GM18520 (cell line): Measurements from ENCODE around the gene ERMARD.
"Not testable (repeated sequence)": the region's sequence is repeated elsewhere in the genome, so short reads cannot be mapped to it uniquely, and the experiment has no call there.

ENCODE experiments used
- ATAC-seq: cut with Tn5 transposase; IDR thresholded peaks from one replicate; pipeline ENCODE4 v1.9.1; 2021; ENCODE audit not compliant: unreplicated experiment

The ERMARD gene

DNA sequence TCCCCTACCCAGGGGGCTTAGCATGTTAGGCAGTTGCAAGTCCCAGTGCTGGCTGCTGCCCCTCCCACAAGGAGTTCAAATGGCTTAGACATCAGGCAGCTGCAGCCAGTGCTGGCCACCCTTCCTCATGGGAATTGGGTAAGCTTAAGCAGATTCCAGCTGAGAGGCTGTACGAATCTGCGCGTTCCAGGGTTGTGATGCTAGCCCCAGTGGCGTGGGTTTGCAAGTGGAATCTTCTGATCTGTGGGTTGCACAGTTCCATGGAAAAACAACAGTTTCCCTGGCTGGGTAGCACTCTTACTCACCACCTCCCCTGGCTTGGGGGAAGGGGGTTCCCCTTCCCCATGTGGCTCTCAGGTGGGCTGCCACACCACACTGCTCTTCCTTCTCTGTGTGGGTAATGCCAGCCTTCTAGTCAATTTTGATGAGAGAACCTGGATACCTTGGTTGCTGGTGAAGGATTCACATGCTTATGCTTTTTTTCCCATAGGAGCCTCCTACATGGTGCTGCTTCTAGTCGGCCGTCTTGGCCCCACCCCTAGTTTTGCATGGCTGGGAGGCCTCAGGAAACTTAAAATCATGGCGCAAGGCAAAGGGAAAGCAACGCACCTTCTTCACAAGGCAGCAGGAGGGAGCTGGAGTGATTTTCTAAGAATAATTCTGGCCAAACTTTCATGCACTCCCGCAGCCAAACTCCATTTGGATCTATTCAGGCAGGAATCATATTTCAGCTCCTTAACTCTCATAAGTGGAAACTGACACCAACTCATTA lies 13.0 kb upstream of the ERMARD start:
- no peak for ATAC-seq

DNA sequence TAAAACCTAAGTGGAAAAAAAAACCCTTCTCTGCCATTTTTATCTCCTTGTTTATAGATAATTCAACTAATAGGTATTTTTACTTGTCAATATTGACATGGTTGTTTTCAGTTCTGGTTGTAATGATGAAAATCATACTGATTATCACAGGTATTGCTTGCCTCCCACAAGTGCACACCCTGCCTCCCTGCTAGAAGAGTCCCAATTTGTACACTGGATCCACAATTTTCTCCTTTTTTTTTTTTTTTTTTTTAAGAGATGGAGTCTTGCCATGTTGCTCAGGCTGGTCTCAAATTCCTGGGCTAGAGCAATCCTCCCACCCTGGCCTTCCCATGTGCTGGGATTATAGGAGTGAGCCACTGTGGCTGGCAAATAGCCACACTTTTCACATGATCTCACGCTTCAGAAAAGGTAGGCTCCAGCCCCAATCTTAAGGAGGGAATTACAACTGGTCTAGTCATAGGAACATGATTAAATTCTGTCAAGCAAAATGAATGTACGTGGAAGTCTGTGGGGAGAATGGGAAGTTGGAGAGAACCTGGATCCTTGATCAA lies 12.4 kb upstream of the ERMARD start:
- ATAC-seq: no peak

DNA sequence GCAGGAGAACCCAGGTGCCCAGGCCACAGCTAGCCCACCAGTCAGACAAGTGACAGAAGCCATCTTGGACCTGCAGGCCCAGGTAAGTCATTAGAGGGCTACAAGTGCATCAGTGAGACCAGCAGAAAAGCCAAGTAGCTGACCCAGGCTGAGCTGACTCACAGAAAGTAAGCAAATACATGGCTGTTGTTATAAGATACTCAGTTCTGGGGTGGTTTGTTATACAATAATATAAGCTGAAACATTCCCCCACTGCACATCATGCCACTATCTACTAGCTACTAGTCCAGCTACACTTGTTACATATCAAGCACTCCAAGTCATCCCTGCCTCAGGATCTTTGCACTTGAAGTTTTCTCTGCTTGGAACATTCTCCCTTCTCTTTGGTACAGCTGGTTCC lies 10.1 kb upstream of the ERMARD start:
- ATAC-seq: no peak

DNA sequence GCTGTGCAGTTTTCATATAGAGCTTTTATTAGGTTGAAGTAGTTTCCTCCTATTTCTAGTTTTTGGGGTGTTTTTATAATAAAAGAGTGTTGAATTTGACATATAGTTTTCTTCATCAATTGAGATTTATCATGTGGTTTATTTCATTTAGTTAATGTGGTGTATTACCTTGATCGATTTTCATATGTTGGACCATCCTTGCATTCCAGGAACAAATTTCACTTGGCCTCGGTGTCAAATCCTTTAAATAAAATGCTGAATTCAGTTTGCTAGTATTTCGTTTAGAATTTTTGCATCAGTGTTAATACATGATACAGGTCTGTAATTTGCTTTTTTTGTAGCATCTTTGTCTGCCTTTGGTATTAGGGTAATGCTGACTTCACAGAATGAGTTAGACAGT lies 6.0 kb upstream of the ERMARD start:
- no peak for ATAC-seq

DNA sequence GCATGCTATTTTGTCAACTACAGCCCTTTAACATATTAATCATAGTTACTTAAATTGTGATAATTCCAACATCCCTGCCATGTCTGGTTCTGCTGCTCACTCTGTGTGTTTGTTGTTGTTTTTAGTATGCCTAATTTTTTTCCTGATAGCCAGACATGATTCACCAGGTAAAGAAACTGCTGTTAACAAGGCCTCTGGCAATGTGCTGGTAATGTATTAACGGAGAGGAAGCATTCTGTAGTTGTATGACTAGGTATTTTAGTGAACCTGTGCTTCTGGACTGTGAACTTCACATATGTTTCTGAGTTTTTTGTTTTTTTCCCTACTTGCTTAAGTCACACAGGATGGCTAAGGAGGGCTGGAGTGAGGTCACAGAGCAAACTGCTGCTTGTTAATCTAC lies 4.9 kb upstream of the ERMARD start:
- no peak for ATAC-seq

DNA sequence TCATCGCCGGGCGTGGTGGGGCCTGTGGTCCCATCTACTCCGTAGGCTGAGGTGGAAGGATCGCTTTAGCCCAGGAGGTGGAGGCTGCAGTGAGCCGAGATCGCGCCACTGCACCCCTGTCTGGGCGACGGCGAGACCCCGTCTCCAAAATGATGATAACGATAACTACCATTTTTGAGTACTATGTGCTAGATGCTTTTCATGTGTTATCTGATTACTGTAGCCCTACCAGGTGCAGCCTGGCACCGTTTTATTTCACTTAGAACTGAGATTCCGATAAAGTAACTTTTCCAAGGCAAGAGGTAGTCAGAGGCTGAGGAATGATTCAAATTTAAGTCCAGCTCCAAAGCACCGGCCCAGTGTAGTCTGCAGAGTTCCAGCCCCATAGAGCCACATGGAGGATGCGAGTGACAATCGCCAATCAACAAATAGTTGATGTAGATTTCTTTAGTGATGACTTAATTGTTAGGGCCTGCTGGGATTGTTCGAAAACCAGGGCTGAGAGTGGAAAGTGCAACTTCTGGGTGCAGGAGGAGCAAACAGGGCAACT lies 727 bp downstream of the ERMARD start:
- no peak for ATAC-seq

DNA sequence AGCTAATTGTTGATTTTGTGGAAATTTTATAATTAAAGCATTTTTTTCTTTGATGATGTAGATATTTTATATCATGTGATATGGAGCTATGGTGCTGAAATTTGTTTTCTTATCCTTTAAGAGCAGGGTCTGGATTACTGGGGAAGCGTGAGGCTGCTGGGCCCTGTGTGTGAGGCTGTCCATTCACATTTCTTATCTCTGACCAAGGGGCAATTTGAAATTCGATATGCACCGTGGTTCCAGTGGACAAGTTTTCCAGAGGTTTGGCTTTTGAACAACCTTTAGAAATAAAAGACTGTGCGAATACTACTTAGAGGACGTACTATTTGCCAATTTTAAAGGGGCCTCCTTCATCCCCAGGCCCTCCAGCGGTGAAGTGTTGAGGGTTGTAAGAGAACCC lies 3.7 kb downstream of the ERMARD start:
- ATAC-seq: no peak

DNA sequence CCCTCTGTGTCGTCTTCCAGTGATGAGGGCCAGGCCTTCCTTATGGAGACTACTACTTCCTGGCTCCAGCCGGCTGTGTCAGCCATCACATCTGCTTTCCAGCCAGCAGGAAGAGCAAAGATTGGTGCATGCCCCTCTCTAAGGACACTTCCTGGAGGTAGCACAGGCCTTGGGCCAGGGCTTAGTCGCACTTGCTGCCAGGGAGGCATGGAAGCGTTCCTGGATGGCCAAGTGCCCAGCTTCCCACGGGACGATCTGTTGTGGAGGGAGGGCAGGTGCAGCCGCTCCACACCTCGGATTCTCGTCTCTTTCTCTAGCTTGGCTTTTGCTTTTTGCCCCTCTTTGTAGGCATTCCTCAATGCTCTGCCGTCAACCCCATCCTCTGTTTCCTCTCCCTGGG lies 11.9 kb downstream of the ERMARD start:
- no peak for ATAC-seq

DNA sequence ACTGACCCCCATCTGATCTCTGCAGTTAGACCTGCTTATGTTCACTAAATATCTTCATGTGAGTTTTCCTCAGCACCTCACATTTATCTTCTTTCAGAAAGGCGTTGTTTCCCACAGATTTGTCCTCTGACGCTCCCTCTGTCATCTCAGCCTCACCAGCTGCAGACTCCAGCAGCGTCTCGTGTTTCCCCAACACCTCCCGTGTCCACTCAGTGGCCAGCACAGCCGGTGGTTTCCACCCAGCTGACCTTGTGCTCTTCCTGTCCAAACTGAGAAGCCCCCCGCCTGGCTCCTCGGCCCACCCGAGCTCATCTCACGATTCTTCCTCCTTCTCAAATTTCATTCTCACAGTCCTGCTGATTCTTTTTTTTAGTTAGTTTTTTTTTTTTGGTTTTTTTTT lies 12.5 kb downstream of the ERMARD start:
- no peak for ATAC-seq

DNA sequence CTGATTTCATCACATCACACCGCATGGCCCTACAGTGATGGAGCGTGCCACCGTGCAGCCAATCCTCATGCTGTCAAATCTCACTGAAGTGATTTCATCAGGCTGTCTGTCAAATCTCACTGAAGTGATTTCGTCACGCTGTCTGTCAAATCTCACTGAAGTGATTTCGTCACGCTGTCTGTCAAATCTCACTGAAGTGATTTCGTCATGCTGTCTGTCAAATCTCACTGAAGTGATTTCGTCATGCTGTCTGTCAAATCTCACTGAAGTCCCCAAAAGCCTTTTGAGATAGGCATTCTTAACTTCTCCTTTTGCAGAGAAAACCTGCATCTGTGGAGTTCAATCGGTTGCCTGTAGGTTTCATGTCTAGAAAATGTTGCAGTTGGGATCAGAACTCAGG lies 14.4 kb downstream of the ERMARD start:
- ATAC-seq: not testable (repeated sequence)

DNA sequence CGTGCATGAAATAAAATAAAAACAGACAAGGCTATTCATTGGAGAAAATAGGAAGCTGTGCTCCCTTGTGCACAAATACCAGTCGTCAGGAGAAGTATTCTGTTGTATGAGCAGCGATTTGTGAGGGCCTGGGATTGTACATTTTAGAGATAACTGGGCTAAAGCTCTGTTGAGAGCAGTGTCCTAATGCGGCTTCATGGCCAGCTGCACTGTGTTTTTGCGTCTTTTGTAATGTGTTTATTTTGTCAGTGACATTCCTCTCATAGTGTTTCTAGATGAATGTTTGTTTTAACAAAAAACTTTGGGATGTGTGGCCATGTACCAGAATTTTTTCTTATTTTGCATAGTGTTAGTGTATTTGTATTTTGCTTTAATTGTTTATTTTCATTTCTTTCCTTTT lies 14.8 kb downstream of the ERMARD start:
- no peak for ATAC-seq

DNA sequence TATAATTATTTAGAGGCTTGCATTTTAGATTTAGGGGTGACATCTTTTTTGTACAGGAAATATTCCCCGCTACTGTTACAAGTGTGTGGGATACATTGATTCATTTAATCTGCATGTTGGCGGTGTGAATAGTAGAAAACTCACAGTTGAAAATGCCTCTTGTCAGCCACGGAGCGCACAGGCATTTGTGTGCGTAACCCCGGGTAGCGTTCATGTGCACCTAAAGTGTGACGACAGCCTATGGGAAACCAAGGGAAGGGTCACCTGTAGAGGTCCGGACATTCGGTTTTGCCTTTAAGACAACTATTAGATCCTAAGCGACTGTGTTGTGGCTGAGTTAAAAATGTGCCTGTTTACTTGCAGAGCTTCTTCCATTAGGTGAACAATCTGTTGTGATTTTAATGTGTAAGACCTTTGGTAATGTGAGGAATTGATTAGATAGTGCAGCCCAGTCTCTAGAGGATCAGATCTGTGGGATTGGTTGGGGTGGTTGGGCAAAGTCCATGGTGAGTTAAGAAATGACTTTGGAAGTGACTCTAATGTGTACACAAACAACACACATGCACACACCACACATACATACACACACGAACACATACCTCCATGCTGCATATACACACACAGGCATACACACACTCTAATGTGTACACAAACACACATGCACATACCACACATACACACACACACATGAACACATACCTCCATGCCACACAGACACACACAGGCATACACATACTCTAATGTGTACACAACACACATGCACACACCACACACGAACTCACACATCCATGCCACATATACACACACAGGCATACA lies 15.7 kb downstream of the ERMARD start:
- ATAC-seq: no peak

DNA sequence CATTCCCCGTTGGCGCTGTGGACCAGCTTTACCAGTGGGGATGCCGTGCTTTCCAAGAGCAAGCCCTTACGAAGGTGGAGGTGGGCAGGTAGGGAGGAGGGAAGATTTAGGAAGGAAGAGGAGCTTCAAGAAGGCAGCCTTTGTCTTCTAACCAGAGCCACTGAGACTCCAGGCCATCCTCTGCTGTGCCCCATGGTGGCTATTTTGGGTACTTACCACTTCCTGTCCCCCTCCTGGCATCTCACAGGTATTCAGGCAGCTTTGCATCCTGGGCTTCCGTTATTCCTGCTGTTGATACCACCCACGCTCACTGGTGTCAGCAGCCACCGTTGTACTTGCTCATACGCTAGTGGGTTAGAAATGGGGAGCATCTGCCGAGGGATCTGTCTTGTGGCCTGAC lies 22.9 kb downstream of the ERMARD start:
- no peak for ATAC-seq

DNA sequence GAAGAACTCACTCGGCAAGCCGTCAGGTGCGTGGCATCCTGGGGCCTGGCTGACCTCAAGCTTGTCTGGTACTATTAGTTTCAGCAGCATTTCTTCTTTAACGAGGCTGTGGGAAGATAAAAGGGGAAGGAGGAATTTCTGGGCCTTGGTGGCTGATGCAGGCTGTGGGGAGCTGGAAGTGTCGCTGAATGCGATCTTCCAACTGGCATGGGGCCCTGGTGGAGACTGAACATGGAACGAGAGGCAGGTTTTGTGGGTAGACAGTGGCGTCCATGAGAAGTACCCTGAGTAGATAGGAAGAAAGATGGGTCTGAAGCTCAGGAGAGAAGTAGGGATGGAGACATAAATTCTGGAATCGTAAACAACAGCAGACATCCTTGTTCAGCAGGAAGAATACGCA lies 23.9 kb downstream of the ERMARD start:
- ATAC-seq: no peak

DNA sequence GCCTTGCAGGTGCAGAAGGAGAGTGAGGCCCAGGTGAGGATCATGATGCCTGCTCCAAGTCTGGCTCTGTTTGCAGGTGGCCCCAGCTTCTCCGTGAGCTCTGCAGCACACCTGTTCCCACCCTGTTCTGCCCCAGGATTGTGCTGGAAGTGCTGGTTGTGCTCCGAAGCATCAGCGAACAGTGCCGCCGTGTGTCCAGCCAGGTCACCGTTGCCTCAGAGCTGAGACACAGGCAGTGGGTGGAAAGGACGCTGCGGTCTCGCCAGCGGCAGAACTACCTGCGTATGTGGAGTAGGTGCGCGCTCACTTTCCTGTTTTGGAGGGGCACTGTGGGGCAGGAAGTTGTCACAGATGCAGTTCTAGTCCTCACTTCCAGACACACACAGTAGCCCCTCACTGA lies 25.0 kb downstream of the ERMARD start:
- ATAC-seq: no peak

DNA sequence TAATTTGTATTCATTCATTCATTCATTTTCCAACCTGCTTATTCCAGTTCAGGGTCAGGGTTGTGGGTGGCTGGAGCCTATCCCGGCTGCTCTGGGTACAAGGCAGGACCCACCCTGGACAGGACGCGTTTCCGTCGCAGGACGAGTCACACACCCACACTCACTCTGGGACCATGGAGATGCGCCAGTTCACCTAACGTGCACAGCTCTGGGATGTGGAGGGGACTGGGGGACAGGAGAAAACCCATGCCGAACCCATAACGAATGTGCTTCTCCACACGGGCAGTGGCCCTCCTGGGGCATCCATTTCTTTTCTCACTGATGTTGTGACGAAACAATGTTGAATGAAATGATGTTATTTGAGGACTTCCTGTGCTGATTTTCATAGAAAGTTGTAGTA lies 26.5 kb downstream of the ERMARD start:
- ATAC-seq: no peak

DNA sequence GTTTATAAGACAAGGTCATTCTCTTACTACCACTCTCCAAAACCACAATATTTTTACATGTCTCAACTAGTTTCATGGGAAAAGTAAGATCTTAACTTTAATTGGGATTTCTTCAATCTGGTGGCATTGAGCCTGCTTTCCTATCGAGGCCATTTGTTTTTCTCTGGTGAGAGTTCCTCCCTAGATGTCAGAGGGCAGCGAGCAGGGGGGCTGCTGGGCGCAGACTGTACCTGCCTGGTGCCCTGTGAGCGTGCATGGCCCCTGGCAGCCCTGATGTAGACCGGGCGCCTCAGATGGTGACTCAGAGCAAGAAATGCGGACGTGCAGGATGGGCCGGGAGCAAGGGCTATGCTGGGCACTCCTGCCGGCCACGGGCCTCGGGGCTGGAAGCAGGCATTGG lies 27.2 kb downstream of the ERMARD start:
- ATAC-seq: no peak

DNA sequence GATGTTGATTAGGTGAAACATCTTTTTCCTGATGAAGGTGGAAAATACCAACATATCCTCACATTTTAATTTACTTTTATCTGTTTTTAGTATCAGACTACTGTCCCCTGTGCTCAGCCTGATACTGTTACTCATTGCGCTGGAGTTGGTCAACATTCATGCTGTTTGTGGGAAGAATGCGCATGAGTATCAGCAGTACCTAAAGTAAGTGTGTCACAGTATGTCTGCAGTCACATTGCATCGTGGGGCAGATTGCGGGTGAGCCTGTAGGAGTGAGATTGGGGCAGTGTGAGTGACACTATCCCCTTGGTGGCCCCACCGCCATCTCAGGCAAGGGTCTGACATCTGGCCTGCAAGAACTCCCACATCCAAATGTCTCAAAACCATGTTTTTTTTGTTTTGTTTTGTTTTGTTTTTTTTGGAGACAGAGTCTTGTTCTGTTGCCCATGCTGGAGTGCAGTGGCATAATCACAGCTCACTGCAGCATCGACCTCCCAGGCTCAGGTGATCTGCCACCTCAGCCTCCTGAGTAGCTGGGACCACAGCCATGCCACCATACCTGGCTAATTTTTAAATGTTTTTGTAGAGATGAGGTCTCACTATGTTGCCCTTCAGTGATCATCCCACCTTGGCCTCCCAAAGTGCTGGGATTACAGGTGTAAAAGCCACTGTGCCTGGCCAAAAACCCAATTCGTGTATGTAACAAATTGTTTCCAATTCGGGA lies 27.8 kb downstream of the ERMARD start:
- ATAC-seq: no peak

DNA sequence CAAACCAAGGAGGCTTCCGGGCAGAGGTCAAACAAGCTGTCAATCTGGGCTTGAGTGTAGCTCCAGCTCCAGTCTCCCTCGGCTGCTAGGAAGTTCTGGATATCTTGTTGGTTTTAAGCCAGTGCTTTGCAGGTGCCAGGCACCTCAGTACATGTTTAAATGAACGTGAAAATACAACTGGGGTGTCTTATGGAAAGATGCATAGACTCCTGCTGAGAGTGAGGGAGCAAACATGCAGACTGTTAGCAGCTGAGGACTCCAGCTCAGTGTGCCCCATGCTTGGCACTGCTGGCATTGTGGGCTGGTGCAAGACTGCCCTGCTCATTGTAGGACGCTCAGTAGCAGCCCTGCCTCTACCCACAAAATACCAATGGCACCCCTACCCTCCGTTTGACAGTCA lies 28.5 kb downstream of the ERMARD start:
- ATAC-seq: no peak

DNA sequence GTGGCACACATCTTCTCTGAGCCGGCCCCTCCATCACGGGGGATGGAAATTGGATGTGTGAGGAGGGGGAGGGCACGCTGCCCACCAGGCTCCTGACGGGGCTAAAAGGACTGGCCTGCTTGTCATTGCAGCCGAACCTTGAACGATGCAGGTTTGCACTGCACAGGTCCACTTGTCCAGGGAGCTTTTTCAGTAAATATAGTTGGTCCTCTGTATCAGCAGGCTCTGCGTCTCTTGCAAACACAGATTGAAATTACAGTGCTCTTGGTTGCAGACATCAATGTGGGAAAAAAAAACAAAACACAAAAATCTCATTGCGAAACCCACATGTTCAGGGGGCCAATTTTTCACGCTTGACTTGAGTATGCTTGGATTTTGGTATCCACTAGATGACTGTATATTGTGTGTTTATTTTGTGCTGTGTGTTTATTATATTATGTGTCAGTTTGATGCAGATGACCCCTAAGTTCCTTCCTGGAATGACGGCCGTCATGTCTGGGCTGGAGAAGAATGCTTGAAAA lies 29.2 kb downstream of the ERMARD start:
- no peak for ATAC-seq

DNA sequence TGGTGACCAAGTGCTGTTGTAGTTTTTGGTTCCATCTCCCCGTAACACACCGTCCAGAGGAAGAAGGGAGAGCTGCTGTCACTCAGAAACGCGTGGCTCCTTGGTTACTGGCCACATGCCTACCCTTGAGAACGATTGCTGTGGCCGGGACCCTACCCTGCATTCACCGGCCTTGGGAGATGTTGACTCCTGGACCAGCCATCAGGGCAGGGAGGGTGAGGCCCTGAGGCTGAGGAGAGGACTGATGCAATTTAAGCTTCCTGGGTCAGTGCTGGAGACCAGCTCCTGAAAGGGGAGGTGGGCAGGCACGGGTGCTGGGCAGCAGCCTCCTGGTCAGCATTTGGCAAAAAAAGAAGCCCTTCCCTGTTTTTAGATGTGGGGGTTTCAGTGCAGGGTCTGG lies 31.5 kb downstream of the ERMARD start:
- ATAC-seq: no peak
